ENCODE data around the gene ATG4A. TPM values are rescaled to one million over a fixed set of nuclear protein-coding genes. Genes with fewer than 3 reads are reported as not detected.

Gene ATG4A
- total RNA-seq, 4 donors from 2014 or later: 9.7 to 13.4 (median 10.3) TPM

DNA sequence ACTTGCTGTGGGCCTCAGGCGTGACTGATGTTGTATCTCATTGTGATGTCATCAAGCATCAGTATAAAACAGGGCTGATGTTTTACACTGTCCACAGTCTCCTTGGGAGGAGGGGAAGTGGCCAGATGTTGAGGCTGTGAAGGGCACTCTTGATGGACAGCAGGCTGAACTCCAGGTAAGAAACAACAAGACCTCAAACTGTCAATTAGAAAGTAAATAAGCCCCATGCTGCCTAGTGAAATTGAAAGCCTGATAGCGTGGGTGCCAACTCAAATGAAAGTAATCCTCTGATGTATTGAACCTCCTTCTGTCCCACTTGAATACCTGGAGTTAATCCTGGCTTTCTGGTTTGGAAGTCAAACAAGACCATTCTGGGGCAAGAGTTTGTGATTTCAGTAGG is 27.0 kb upstream of the ATG4A start:
- TF ChIP-seq, protein P1, sequence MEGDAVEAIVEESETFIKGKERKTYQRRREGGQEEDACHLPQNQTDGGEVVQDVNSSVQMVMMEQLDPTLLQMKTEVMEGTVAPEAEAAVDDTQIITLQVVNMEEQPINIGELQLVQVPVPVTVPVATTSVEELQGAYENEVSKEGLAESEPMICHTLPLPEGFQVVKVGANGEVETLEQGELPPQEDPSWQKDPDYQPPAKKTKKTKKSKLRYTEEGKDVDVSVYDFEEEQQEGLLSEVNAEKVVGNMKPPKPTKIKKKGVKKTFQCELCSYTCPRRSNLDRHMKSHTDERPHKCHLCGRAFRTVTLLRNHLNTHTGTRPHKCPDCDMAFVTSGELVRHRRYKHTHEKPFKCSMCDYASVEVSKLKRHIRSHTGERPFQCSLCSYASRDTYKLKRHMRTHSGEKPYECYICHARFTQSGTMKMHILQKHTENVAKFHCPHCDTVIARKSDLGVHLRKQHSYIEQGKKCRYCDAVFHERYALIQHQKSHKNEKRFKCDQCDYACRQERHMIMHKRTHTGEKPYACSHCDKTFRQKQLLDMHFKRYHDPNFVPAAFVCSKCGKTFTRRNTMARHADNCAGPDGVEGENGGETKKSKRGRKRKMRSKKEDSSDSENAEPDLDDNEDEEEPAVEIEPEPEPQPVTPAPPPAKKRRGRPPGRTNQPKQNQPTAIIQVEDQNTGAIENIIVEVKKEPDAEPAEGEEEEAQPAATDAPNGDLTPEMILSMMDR (IDR thresholded peaks at IDR 0.05; ENCODE audit: low read depth): no peak

DNA sequence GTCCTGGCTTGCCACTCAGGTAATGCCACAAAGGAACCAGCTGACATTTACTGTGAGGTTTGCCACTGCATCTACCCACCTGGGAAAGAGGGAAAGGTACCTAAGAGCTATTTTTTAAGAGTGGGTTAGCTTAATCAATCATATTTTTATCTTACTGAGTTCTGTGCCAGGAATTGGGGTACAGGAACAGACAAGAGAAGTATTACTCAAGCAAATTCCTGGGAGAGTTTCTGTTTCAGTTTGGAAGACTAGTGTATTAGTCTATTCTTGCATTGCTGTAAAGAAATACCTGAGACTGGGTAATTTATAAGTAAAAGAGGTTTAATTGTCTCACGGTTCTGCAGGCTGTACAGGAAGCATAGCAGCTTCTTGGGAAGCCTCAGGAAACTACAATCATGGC is 23.5 kb upstream of the ATG4A start:
- TF ChIP-seq, protein P1 (IDR thresholded peaks at IDR 0.05; ENCODE audit: low read depth): no peak

DNA sequence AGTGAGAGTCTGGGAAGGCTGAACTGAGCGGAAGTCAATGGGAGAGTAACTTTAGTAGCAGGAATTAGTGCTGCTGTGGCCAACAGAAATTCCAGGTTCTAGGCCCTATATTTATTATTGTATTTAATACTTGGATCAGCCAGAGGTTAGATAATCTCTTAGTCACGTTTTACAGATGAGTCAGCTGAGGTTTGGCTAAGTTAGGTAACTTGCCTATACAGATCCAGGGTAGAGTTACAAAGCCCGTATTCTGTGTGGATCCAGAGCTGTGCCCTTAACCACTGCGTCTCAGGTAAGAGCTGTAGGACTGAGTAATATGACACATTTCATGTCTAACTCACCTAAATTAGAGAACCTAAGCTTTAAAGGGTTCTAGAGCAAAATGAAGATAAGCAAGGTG is 20.7 kb upstream of the ATG4A start:
- TF ChIP-seq, protein P1 (IDR thresholded peaks at IDR 0.05; ENCODE audit: low read depth): no peak

DNA sequence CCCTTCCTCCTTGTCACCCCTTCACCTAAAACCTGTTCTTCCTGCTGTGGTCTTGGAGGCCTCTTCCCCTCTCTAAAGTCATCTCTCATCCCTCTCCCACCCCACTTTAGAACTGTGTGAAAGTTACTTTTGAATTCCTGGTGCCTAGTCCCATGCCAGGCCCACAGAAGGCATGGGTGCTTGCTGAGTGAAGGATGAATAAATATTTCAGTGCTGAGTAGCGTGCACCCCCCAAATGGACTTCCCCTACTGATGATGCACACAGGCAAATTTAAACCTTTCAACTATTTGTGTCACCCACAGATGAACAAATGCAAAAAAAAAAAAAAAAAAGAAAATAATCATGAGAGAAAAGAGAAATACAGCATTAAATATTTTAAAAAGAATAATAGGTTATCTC is 20.0 kb upstream of the ATG4A start:
- TF ChIP-seq, protein P1 (IDR thresholded peaks at IDR 0.05; ENCODE audit: low read depth): no peak

DNA sequence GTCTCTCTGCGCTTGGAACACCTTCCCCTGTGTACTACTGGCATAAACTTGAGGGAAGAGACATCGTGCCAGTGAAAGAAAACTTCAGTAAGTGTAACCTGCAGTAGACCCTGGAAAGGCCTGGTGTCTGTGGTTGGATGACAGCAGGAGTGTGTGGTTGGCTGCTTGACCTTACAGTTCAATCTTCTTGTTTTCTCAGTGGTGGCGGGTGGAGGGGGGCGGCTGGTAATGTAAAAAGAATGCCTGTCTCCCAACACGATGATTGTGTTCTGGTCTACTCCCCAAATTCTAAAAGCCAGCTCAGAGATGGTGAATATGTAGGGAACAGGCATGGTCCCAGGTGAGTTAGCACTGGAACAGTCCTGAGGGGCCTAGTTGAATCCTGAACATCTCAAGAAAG is 18.8 kb upstream of the ATG4A start:
- TF ChIP-seq, protein P1 (IDR thresholded peaks at IDR 0.05; ENCODE audit: low read depth): no peak

DNA sequence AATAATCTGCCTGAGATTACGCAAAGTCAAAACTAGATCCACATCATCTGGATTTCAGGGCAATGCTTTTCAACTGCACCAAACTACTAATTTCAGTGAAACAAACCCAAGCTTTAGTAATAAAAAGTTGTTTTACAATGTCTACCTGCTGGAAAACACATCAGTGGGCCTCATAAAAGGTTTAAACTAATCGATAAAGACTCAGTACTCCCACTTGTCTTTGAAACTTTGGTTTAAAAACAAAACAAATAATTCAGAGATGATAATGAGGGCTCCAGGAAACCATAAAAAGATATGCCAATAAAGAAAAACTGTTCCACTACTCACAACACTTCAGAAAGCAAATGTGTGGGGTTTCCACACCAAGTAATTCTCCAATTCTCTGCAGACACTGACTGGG is 10.5 kb upstream of the ATG4A start:
- TF ChIP-seq, protein P1 (IDR thresholded peaks at IDR 0.05; ENCODE audit: low read depth): no peak

DNA sequence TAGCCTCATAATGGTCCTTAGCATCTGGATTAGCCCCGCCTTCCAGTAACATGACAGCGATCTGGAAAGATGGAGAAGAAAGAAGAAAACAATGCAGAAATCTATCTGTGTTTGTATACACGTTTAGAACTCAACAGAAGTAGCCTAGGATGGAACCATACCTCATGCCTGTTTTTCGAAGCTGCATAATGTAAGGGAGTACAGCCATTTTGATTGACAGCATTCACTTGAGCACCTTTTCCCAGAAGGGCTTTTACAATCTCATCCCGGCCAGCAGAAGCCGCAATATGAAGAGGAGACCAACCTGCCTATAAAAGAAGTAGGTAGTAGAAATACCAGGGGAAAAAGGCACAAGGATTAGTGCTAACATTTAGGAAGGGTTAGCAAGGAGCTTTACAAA is 3.8 kb upstream of the ATG4A start:
- TF ChIP-seq, protein P1 (IDR thresholded peaks at IDR 0.05; ENCODE audit: low read depth): no peak
